Middle frontal gyrus (tissue), 1 donor: ENCODE results near the gene USP43.

ENCODE experiments used
- DNase-seq: peaks from one replicate; pipeline ENCODE4 v3.0.0-alpha.2; 2015; ENCODE audit warnings: low spot score; ENCODE audit errors: extremely low spot score

The USP43 gene

GRCh38 chr17:9771465-9771864 is 126.1 kb downstream of the USP43 start:
- no peak for DNase-seq

GRCh38 chr17:9772658-9773057 is 127.3 kb downstream of the USP43 start:
- DNase-seq, result no peak

GRCh38 chr17:9776911-9777310 is 131.6 kb downstream of the USP43 start:
- no peak for DNase-seq
